ENCODE data around the gene S100A1. TPM values are rescaled to one million over a fixed set of nuclear protein-coding genes. Genes with fewer than 3 reads are reported as not detected.
A peak's percentile ranks its signal among the peaks of the same experiment; 100 is the strongest.

The S100A1 gene
- total RNA-seq, 1 donor from 2014 or later, result 2,012 TPM

DNA sequence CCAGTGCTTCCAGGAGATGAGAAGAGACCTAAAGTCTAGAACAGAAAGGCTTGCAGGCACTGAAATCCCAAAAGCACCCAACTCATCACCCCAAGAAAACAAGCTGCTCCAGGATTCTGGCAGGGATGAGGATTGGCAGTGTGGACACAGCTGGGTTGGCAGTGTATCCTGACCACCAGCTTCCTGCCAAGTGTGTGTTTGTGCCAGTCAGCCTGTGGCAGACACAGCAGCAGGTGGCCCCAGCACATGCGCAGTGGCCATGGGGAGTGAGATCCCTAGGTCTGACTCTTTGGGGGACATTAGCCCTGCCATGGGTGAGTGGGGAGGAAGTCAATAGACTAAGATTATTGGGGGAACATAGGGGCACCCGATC is 21.6 kb downstream of the S100A1 start:
- no peak for TF ChIP-seq CTCF (IDR thresholded peaks at IDR 0.05; ENCODE audit: borderline replicate concordance)
- Histone ChIP-seq H3K27me3 (ENCODE audit: low read depth) (no peaks in the 10 kb centered on the region), H3K9me3 (replicated peaks) (no peaks in the 10 kb centered on the region), H3K27ac (replicated peaks) (peak overlapping the region; percentile 38), H3K4me1 (peaks cover 29% of the 10 kb centered on the region), H3K36me3 (peaks cover 22% of the 10 kb centered on the region), H3K4me3 (no peak overlapping the region)
- DNase-seq, result peak; percentile 59
- intact Hi-C loops (cut with micrococcal nuclease), result no loop called here

- no peak overlapping the region for H3K27ac ChIP-seq (replicated peaks)
- peaks cover 19% of the 10 kb centered on the region for H3K4me1 ChIP-seq
- H3K4me3 ChIP-seq, result no peak overlapping the region
- no peaks in the 10 kb centered on the region for H3K27me3 ChIP-seq (ENCODE audit: low read depth)
- H3K36me3 ChIP-seq, result peaks cover 3% of the 10 kb centered on the region
- intact Hi-C loops (cut with micrococcal nuclease), result no loop called here
- TF ChIP-seq CTCF (IDR thresholded peaks at IDR 0.05; ENCODE audit: borderline replicate concordance), result no peak
- no peaks in the 10 kb centered on the region for H3K9me3 ChIP-seq (replicated peaks)
- DNase-seq, result no peak
Observed at GRCh38 chr1:153651771-153652170, 23.5 kb downstream of the S100A1 start.

DNA sequence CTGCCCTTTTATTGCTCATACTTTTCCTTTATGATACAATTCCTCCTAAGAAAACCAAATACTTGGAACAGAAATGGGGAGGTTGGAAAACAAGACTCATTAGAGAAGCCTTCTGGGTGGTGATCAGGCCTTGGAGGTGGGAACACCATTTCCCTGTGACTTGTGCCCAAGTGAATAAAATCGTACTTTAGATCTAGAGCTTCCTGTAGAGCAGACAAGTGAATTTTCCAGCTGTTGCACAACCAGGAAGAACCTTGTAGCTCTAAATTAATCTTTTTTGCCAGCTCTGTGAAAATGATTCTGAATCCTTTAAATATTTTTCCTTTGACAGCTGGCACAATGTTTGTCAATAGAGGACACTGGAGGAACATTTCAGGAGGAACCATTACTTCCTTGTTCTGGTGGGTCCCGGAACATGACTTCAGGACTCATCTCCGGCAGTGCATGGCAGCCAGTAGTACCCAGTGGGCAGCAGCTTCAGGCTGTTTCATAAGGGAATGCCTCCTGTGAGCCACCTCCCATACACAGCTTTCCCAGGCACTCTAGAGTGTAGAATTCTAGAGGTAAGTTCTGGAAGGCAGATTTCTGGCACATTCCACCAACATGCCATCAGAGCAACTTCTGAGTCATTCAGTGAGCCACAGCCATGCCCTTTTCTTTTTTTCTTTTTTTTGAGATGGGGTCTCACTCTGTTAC is 24.7 kb downstream of the S100A1 start:
- no peak for TF ChIP-seq CTCF (IDR thresholded peaks at IDR 0.05; ENCODE audit: borderline replicate concordance)
- Histone ChIP-seq H3K27ac (replicated peaks) (peak overlapping the region; percentile 70), H3K4me3 (no peak overlapping the region), H3K27me3 (ENCODE audit: low read depth) (no peaks in the 10 kb centered on the region), H3K36me3 (no peaks in the 10 kb centered on the region), H3K9me3 (replicated peaks) (no peaks in the 10 kb centered on the region), H3K4me1 (peaks cover 20% of the 10 kb centered on the region)
- intact Hi-C loops (cut with micrococcal nuclease), result no loop called here
- DNase-seq, result no peak

- no peak for TF ChIP-seq CTCF (IDR thresholded peaks at IDR 0.05; ENCODE audit: borderline replicate concordance)
- Histone ChIP-seq H3K36me3 (peaks cover 6% of the 10 kb centered on the region), H3K4me1 (peaks cover 23% of the 10 kb centered on the region), H3K4me3 (no peak overlapping the region), H3K9me3 (replicated peaks) (no peaks in the 10 kb centered on the region), H3K27me3 (ENCODE audit: low read depth) (no peaks in the 10 kb centered on the region), H3K27ac (replicated peaks) (no peak overlapping the region)
- intact Hi-C loops (cut with micrococcal nuclease), result no loop called here
- no peak for DNase-seq
Observed at GRCh38 chr1:153655333-153655732, 27.1 kb downstream of the S100A1 start.

GRCh38 chr1:153658400-153659174 is 30.4 kb downstream of the S100A1 start, which contains the start of gene SNAPIN:
Gene SNAPIN, plus strand, starts transcription at chr1:153658703. Its CDS starts 41 bp downstream, at chr1:153658744.
- intact Hi-C loops (cut with micrococcal nuclease), result no loop called here
- Histone ChIP-seq H3K36me3 (peaks cover 36% of the 10 kb centered on the region), H3K27ac (replicated peaks) (peak within 1 kb of the TSS; percentile 98), H3K9me3 (replicated peaks) (no peaks in the 10 kb centered on the region), H3K4me1 (peaks cover 23% of the 10 kb centered on the region), H3K27me3 (ENCODE audit: low read depth) (no peaks in the 10 kb centered on the region), H3K4me3 (peak within 1 kb of the TSS; percentile 92)
- TF ChIP-seq CTCF (IDR thresholded peaks at IDR 0.05; ENCODE audit: borderline replicate concordance), result peak; percentile 35
- peak; percentile 93 for DNase-seq
